Bronchial epithelial cell (primary cell): ENCODE results near the gene PUSL1. TPM values are rescaled to one million over a fixed set of nuclear protein-coding genes. Genes with fewer than 3 reads are reported as not detected.
A peak's percentile ranks its signal among the peaks of the same experiment; 100 is the strongest.

Experiments used
- DNase-seq: peaks from one replicate; pipeline ENCODE4 v3.0.0-alpha.2; 2010; ENCODE audit warnings: low read depth
- FAIRE-seq: peaks from 2 replicates; lab custom pipeline; 2011; peaks lifted over from hg19 to GRCh38; lab: Jason Lieb, UNC
- H3K27me3 ChIP-seq: 2 replicates; pipeline ENCODE4 v1.5.1; 2011; ENCODE audit warnings: low read length; ENCODE audit not compliant: control insufficient read depth, insufficient read depth
- H3K36me3 ChIP-seq: 2 replicates; pipeline ENCODE4 v1.5.1; 2011; ENCODE audit warnings: low read length; ENCODE audit not compliant: control insufficient read depth, insufficient read depth
- H3K4me3 ChIP-seq: 2 replicates; pipeline ENCODE4 v1.5.1; 2011; ENCODE audit warnings: mild to moderate bottlenecking, low read depth, low read length, control low read depth
- total RNA-seq: library from RNA; depleted of rRNA; stranded (reverse); fragments of >200 nt; gene quantifications from 2 replicates; pipeline ENCODE4 v1.2.1, GENCODE V29; 2014
- TF ChIP-seq, protein P1 (sequence below): IDR thresholded peaks from 2 replicates; pipeline ENCODE4 v1.5.1; 2011; ENCODE audit warnings: mild to moderate bottlenecking, moderate library complexity, low read length, control low read depth, inconsistent platforms; ENCODE audit not compliant: insufficient read depth, severe bottlenecking

The PUSL1 gene
- total RNA-seq, 1 donor from 2014 or later: 20.8 TPM

DNA sequence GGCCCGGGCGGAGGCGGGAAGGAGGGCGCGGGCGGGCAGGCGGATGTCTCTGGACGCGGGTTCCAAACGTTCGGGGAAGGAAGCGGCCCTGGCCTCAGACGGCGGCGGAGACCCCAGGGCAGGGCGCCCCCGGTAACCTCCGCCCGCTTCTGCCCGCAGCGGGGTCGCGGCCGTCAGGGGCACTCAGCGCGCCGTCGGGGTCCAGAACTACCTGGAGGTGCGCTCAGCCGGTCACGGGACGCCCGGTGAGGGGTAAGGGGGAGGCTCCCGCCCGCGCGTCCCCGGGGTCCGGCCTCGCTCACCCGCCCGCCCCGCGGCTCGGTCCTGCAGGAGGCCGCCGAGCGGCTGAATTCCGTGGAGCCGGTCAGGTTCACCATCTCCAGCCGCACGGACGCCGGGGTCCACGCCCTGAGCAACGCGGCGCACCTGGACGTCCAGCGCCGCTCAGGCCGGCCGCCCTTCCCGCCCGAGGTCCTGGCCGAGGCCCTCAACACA is 406 bp downstream of the PUSL1 start:
- peaks cover 26% of the 10 kb centered on the region for H3K36me3 ChIP-seq
- TF ChIP-seq, protein P1, sequence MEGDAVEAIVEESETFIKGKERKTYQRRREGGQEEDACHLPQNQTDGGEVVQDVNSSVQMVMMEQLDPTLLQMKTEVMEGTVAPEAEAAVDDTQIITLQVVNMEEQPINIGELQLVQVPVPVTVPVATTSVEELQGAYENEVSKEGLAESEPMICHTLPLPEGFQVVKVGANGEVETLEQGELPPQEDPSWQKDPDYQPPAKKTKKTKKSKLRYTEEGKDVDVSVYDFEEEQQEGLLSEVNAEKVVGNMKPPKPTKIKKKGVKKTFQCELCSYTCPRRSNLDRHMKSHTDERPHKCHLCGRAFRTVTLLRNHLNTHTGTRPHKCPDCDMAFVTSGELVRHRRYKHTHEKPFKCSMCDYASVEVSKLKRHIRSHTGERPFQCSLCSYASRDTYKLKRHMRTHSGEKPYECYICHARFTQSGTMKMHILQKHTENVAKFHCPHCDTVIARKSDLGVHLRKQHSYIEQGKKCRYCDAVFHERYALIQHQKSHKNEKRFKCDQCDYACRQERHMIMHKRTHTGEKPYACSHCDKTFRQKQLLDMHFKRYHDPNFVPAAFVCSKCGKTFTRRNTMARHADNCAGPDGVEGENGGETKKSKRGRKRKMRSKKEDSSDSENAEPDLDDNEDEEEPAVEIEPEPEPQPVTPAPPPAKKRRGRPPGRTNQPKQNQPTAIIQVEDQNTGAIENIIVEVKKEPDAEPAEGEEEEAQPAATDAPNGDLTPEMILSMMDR: no peak
- peak overlapping the region; percentile 86 for H3K4me3 ChIP-seq
- H3K27me3 ChIP-seq: no peaks in the 10 kb centered on the region
- no peak for DNase-seq
- no peak for FAIRE-seq

GRCh38 chr1:1309251-1310108 is 1.1 kb downstream of the PUSL1 start:
- DNase-seq: no peak
- no peaks in the 10 kb centered on the region for H3K27me3 ChIP-seq
- peak overlapping the region; percentile 86 for H3K4me3 ChIP-seq
- FAIRE-seq: no peak
- TF ChIP-seq, protein P1: no peak
- peaks cover 31% of the 10 kb centered on the region for H3K36me3 ChIP-seq

DNA sequence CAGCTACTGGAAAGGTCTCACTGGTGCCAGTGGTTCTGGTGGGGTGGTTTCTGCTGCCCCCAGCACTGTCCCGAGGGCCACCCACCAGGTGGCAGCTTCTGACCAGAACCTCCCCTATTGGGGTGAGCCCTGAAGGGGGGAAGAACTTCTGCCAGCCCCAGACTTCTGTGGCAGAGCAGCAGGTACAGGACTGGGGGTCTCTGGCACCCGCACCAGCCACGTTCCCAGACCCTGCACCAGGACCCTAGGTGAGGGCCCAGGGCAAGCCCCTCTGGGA is 1.6 kb downstream of the PUSL1 start:
- DNase-seq: no peak
- TF ChIP-seq, protein P1: no peak
- FAIRE-seq: no peak
- peaks cover 33% of the 10 kb centered on the region for H3K36me3 ChIP-seq
- no peaks in the 10 kb centered on the region for H3K27me3 ChIP-seq
- no peak overlapping the region for H3K4me3 ChIP-seq

GRCh38 chr1:1310476-1311053 is 2.2 kb downstream of the PUSL1 start:
- FAIRE-seq (no peak), DNase-seq (no peak)
- TF ChIP-seq, protein P1: no peak
- Histone ChIP-seq H3K27me3 (no peaks in the 10 kb centered on the region), H3K4me3 (no peak overlapping the region), H3K36me3 (peaks cover 34% of the 10 kb centered on the region)

DNA sequence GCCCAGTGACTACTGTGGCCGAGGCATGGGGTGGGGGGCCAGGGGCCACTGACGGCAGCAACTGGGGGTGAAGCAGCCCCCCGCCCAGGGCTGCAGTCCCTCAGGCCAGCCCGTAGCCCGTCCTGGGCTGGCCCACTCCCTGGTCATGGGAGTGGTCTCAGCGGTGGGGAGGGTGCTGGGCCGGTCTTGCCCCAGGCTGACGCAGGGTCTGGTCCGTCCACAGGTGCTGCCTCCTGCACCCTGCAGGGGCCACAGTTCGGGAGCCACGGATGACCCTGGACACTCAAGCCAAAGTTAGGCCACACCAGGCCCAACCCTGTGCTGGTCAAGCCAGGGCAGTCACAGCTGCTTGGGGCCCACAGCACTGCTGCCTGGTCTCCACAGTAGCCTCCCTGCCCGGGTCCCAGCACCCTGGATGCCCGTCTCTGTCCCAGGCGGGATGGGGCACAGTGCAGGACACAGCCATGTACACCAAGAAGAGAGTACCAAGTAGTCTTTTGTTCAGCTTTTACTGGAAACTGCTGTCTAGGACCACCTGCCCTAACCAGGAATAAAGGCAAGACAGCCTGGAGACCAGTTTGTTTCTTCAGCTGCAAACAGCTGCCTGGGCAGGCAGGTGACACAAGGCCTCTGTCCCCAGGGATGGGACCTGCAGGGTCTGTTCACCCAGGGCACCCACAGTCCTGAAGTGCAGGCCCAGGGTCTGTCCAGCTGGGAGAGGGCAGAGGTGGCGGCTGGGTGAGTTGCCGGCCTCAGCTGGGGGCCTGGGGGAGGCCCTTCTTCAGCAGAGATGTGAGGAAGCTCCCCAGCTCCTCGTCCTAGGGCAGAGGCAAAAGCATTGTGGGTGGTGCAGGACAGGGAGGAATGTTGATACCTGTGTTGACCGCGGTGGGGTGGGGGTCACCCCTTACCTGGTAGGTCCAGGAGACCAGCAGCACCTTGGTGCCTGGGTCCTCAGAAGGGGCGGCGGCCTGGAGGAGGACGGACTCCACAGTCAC is 3.0 kb downstream of the PUSL1 start:
- FAIRE-seq (no peak), DNase-seq (no peak)
- H3K27me3 ChIP-seq: no peaks in the 10 kb centered on the region
- H3K36me3 ChIP-seq: peaks cover 34% of the 10 kb centered on the region
- H3K4me3 ChIP-seq: no peak overlapping the region
- TF ChIP-seq, protein P1: no peak
